ENCODE data around the gene RHBDL1. TPM values are rescaled to one million over a fixed set of nuclear protein-coding genes. Genes with fewer than 3 reads are reported as not detected.

Gene RHBDL1
- total RNA-seq, 3 donors from 2014 or later, result 0.48 to 2.3 (median 1.0) TPM

DNA sequence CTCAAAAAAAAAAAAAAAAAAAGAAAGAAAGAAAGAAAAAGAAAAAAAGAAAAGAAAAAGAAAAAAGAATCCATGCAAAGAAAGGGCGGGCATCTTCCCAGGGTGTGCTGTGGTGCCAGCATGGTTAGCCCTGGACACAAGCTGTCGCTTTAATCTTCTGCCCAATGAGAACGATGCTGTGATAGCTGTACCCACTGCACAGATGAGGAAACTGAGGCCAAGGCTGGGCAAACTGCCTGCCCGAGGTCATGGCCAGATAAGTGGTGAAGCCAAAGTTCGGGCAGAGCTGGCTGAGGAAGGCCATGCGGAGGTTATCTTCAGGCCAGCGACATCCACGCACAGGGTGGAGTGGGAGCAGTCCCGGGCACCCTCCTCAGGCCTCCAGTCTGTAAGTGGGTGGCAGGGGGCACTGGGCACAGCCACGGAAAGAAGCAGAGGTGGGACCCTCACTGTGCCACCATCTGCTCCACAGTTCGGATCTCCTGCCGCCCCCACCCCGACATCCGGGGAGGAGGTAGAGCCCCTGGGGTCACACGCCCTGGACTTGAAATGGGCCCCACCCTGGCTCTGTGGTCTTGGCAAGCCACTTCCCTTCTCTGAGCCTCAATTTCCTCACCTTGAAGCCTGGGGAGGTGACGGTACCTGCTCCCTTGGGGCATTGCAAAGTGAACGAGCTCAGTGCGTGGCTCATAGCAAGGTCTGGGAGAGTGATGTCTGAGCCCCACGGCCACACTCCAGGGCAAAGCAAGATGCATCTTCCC lies 23.6 kb downstream of the RHBDL1 start:
- intact Hi-C loops (cut with DNase I; ENCODE audit: low total_unique reads), result no loop called here
- no peak overlapping the region for H3K4me3 ChIP-seq
- H3K9me3 ChIP-seq, result no peaks in the 10 kb centered on the region
- TF ChIP-seq POLR2AphosphoS5 (IDR thresholded peaks at IDR 0.05) (no peak), POLR2A (IDR thresholded peaks at IDR 0.05) (no peak)
- TF ChIP-seq, protein P1, sequence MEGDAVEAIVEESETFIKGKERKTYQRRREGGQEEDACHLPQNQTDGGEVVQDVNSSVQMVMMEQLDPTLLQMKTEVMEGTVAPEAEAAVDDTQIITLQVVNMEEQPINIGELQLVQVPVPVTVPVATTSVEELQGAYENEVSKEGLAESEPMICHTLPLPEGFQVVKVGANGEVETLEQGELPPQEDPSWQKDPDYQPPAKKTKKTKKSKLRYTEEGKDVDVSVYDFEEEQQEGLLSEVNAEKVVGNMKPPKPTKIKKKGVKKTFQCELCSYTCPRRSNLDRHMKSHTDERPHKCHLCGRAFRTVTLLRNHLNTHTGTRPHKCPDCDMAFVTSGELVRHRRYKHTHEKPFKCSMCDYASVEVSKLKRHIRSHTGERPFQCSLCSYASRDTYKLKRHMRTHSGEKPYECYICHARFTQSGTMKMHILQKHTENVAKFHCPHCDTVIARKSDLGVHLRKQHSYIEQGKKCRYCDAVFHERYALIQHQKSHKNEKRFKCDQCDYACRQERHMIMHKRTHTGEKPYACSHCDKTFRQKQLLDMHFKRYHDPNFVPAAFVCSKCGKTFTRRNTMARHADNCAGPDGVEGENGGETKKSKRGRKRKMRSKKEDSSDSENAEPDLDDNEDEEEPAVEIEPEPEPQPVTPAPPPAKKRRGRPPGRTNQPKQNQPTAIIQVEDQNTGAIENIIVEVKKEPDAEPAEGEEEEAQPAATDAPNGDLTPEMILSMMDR (IDR thresholded peaks at IDR 0.05), result no peak
- no peaks in the 10 kb centered on the region for H3K36me3 ChIP-seq
- H3K27me3 ChIP-seq, result peaks cover 17 to 75% of the 10 kb centered on the region in 2 donors
- no peak overlapping the region for H3K27ac ChIP-seq
- H3K4me1 ChIP-seq, result peaks cover 8 to 13% of the 10 kb centered on the region in 2 donors
- DNase-seq (ENCODE audit: low spot score in 2 of 2), result no peak

- no peak overlapping the region for H3K4me3 ChIP-seq
- H3K27me3 ChIP-seq, result peaks cover 17 to 74% of the 10 kb centered on the region in 2 donors
- H3K36me3 ChIP-seq, result no peaks in the 10 kb centered on the region
- H3K27ac ChIP-seq, result no peak overlapping the region
- H3K9me3 ChIP-seq, result no peaks in the 10 kb centered on the region
- peaks cover 0 to 2% of the 10 kb centered on the region in 2 donors for H3K4me1 ChIP-seq
- intact Hi-C loops (cut with DNase I; ENCODE audit: low total_unique reads), result no loop called here
- DNase-seq (ENCODE audit: low spot score in 2 of 2), result no peak
- TF ChIP-seq POLR2A (IDR thresholded peaks at IDR 0.05) (no peak), POLR2AphosphoS5 (IDR thresholded peaks at IDR 0.05) (no peak)
- TF ChIP-seq, protein P1 (IDR thresholded peaks at IDR 0.05), result no peak
Observed at GRCh38 chr16:700684-701584, 25.5 kb downstream of the RHBDL1 start.

DNA sequence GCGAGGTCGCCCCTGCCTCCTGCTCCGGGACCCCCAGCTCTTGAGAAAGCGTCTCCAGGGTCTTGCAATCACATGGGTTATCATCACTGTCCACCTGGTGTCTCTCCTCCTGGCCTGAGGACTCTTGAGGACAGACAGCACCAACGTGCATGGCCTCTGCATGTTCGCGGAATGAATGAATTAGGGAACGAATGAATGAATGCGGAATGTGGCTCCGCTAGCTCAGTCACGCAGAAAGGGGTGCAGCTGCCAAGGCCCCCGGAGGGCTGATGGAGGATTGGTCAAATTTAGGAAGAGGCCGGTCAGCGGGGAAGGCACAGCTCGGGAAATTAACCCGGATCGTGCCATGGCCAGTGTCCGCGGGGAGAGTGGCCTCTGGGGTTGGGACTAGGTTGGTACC lies 26.9 kb downstream of the RHBDL1 start:
- H3K9me3 ChIP-seq, result no peaks in the 10 kb centered on the region
- peaks cover 2 to 6% of the 10 kb centered on the region in 2 donors for H3K4me1 ChIP-seq
- no peak for DNase-seq (ENCODE audit: low spot score in 2 of 2)
- no peak overlapping the region for H3K4me3 ChIP-seq
- no peak overlapping the region for H3K27ac ChIP-seq
- H3K36me3 ChIP-seq, result no peaks in the 10 kb centered on the region
- intact Hi-C loops (cut with DNase I; ENCODE audit: low total_unique reads), result no loop called here
- no peak for TF ChIP-seq POLR2AphosphoS5 (IDR thresholded peaks at IDR 0.05)
- no peak for TF ChIP-seq POLR2A (IDR thresholded peaks at IDR 0.05)
- TF ChIP-seq, protein P1 (IDR thresholded peaks at IDR 0.05), result no peak
- H3K27me3 ChIP-seq, result peaks cover 17 to 79% of the 10 kb centered on the region in 2 donors

- TF ChIP-seq POLR2AphosphoS5 (IDR thresholded peaks at IDR 0.05) (no peak), POLR2A (IDR thresholded peaks at IDR 0.05) (no peak)
- TF ChIP-seq, protein P1 (IDR thresholded peaks at IDR 0.05), result no peak
- Histone ChIP-seq H3K4me3 (no peak overlapping the region), H3K36me3 (no peaks in the 10 kb centered on the region), H3K27ac (no peak overlapping the region), H3K9me3 (no peaks in the 10 kb centered on the region), H3K27me3 (peaks cover 17 to 90% of the 10 kb centered on the region in 2 donors), H3K4me1 (peaks cover 2 to 6% of the 10 kb centered on the region in 2 donors)
- intact Hi-C loops (cut with DNase I; ENCODE audit: low total_unique reads), result no loop called here
- no peak for DNase-seq (ENCODE audit: low spot score in 2 of 2)
Observed at GRCh38 chr16:703406-703805, 27.9 kb downstream of the RHBDL1 start.
